Hepatocyte (in vitro differentiated cells): ENCODE measurements around the gene CDCA3. TPM values are rescaled to one million over a fixed set of nuclear protein-coding genes. Genes with fewer than 3 reads are reported as not detected.

Experiments used
- DNase-seq: peaks from one replicate; pipeline ENCODE4 v3.0.0-alpha.2; 2016; ENCODE audit warnings: low spot score
- H2AFZ ChIP-seq: fragments of 200-600 bp; sonication (generic); 2 replicates; pipeline ENCODE4 v1.6.0; 2016; ENCODE audit warnings: antibody characterized with exemption, mild to moderate bottlenecking
- H3K27ac ChIP-seq: fragments of 200-600 bp; sonication (generic); 2 replicates; pipeline ENCODE4 v1.5.1; 2016; ENCODE audit warnings: mild to moderate bottlenecking
- H3K27me3 ChIP-seq: fragments of 200-600 bp; sonication (generic); 2 replicates; pipeline ENCODE4 v1.6.1; 2016
- H3K36me3 ChIP-seq: fragments of 200-600 bp; sonication (generic); replicated peaks from 2 replicates; pipeline ENCODE4 v1.5.1; 2016; ENCODE audit warnings: low read depth; ENCODE audit not compliant: insufficient read depth
- H3K4me1 ChIP-seq: fragments of 200-600 bp; sonication (generic); 2 replicates; pipeline ENCODE4 v1.5.1; 2016; ENCODE audit warnings: mild to moderate bottlenecking, moderate library complexity; ENCODE audit not compliant: insufficient read depth
- H3K4me2 ChIP-seq: fragments of 200-600 bp; sonication (generic); 2 replicates; pipeline ENCODE4 v1.6.0; 2016
- H3K4me3 ChIP-seq: fragments of 200-600 bp; sonication (generic); 2 replicates; pipeline ENCODE4 v1.5.1; 2016; ENCODE audit warnings: mild to moderate bottlenecking
- H3K79me2 ChIP-seq: fragments of 200-600 bp; sonication (generic); 2 replicates; pipeline ENCODE4 v1.6.0; 2017; ENCODE audit warnings: mild to moderate bottlenecking
- H3K9me2 ChIP-seq: fragments of 200-600 bp; sonication (generic); replicated peaks from 2 replicates; pipeline ENCODE4 v1.6.0; 2017; ENCODE audit warnings: mild to moderate bottlenecking; ENCODE audit not compliant: insufficient read depth
- H3K9me3 ChIP-seq: fragments of 200-600 bp; sonication (generic); 2 replicates; pipeline ENCODE4 v1.5.1; 2016; ENCODE audit warnings: low read depth, mild to moderate bottlenecking
- H4K20me1 ChIP-seq: fragments of 200-600 bp; sonication (generic); 2 replicates; pipeline ENCODE4 v1.6.0; 2016; ENCODE audit warnings: mild to moderate bottlenecking; ENCODE audit not compliant: insufficient read depth, poor library complexity, severe bottlenecking
- CTCF ChIP-seq: fragments of 200-600 bp; sonication (generic); IDR thresholded peaks from 2 replicates; pipeline ENCODE4 v1.5.1; 2016; ENCODE audit warnings: antibody characterized with exemption, mild to moderate bottlenecking; ENCODE audit not compliant: poor library complexity
- EZH2 ChIP-seq: fragments of 200-600 bp; sonication (generic); IDR thresholded peaks from 2 replicates; pipeline ENCODE4 v1.6.1; 2016; ENCODE audit warnings: antibody characterized with exemption, mild to moderate bottlenecking, borderline replicate concordance
- EZH2phosphoT487 ChIP-seq: fragments of 200-600 bp; sonication (generic); IDR thresholded peaks from one replicate; pipeline ENCODE4 v1.6.1; 2018; ENCODE audit warnings: antibody characterized with exemption, mild to moderate bottlenecking, low read depth, moderate library complexity; ENCODE audit not compliant: unreplicated experiment, severe bottlenecking
- whole genome bisulfite sequencing: methylation state at CpG from one replicate; pipeline ENCODE4 v1.1.6; 2016; ENCODE audit warnings: low lambda C conversion rate; ENCODE audit errors: missing lambda C conversion rate; 5-methylcytosine and 5-hydroxymethylcytosine counted together
- polyA plus RNA-seq: library from polyadenylated mRNA; unstranded; fragments of >200 nt; fragmentation: Nextera tagmentation; extraction: Ambion mirVana; gene quantifications from 2 replicates; pipeline ENCODE4 v1.2.1, GENCODE V29; 2016
- total RNA-seq: library from RNA; depleted of rRNA; stranded (reverse); fragments of >200 nt; gene quantifications from 2 replicates; pipeline ENCODE4 v1.2.3, GENCODE V29; 2014

Gene CDCA3
- total and polyA plus RNA-seq, 2 experiments from 2014 or later = 8.5 to 18.2 TPM

GRCh38 chr12:6818645-6819044 is 32.4 kb downstream of the CDCA3 start:
- WGBS = 72% methylated on average over 5 of the region's 5 CpGs
- Histone ChIP-seq H3K9me2 (no peaks in the 10 kb centered on the region), H3K79me2 (no peaks in the 10 kb centered on the region), H2AFZ (no peak overlapping the region), H3K9me3 (no peaks in the 10 kb centered on the region), H3K4me3 (no peak overlapping the region), H3K27ac (no peak overlapping the region), H3K27me3 (peaks cover 5% of the 10 kb centered on the region), H3K4me2 (no peak overlapping the region), H3K4me1 (peaks cover 10% of the 10 kb centered on the region), H4K20me1 (no peaks in the 10 kb centered on the region), H3K36me3 (no peaks in the 10 kb centered on the region)
- no peak for TF ChIP-seq CTCF
- no peak for TF ChIP-seq EZH2phosphoT487
- no peak for TF ChIP-seq EZH2
- no peak for DNase-seq

- Histone ChIP-seq H3K4me3 (no peak overlapping the region), H4K20me1 (no peaks in the 10 kb centered on the region), H3K79me2 (no peaks in the 10 kb centered on the region), H3K9me3 (no peaks in the 10 kb centered on the region), H3K27me3 (peaks cover 5% of the 10 kb centered on the region), H2AFZ (no peak overlapping the region), H3K9me2 (no peaks in the 10 kb centered on the region), H3K27ac (no peak overlapping the region), H3K4me1 (peaks cover 10% of the 10 kb centered on the region), H3K4me2 (no peak overlapping the region), H3K36me3 (no peaks in the 10 kb centered on the region)
- peak; percentile 20 for DNase-seq
- WGBS = 44% methylated on average over 8 of the region's 10 CpGs
- TF ChIP-seq EZH2phosphoT487 (no peak), EZH2 (no peak), CTCF (no peak)
Measured at GRCh38 chr12:6818222-6818621, 32.9 kb downstream of the CDCA3 start.

GRCh38 chr12:6817662-6818157 is 33.4 kb downstream of the CDCA3 start:
- H3K79me2 ChIP-seq = no peaks in the 10 kb centered on the region
- H3K9me2 ChIP-seq = no peaks in the 10 kb centered on the region
- no peak overlapping the region for H3K4me3 ChIP-seq
- H3K4me1 ChIP-seq = peaks cover 10% of the 10 kb centered on the region
- H3K27me3 ChIP-seq = peaks cover 1% of the 10 kb centered on the region
- H4K20me1 ChIP-seq = no peaks in the 10 kb centered on the region
- no peak for DNase-seq
- H3K9me3 ChIP-seq = no peaks in the 10 kb centered on the region
- no peaks in the 10 kb centered on the region for H3K36me3 ChIP-seq
- H2AFZ ChIP-seq = no peak overlapping the region
- no peak overlapping the region for H3K4me2 ChIP-seq
- H3K27ac ChIP-seq = no peak overlapping the region
- 96% methylated on average over 18 of the region's 20 CpGs for WGBS
- no peak for TF ChIP-seq CTCF
- no peak for TF ChIP-seq EZH2phosphoT487
- no peak for TF ChIP-seq EZH2

- Histone ChIP-seq H3K79me2 (no peaks in the 10 kb centered on the region), H3K4me3 (no peak overlapping the region), H3K9me3 (no peaks in the 10 kb centered on the region), H3K27ac (no peak overlapping the region), H3K4me1 (peaks cover 10% of the 10 kb centered on the region), H3K4me2 (no peak overlapping the region), H2AFZ (no peak overlapping the region), H3K9me2 (no peaks in the 10 kb centered on the region), H4K20me1 (no peaks in the 10 kb centered on the region), H3K36me3 (no peaks in the 10 kb centered on the region), H3K27me3 (no peaks in the 10 kb centered on the region)
- DNase-seq = no peak
- TF ChIP-seq EZH2phosphoT487 (no peak), CTCF (no peak), EZH2 (no peak)
- whole genome bisulfite sequencing = 80% methylated on average over 8 of the region's 8 CpGs
Measured at GRCh38 chr12:6817098-6817497, 34.0 kb downstream of the CDCA3 start.
